NCI-H2227 treated with DMSO at 0.1 percent for 48 hours (cell line): ENCODE measurements around the gene LIF.
"Not testable (repeated sequence)": the region's sequence is repeated elsewhere in the genome, so short reads cannot be mapped to it uniquely, and the experiment has no call there.

ENCODE experiments used
- DNase-seq: peaks from one replicate; lab custom pipeline; 2025; lab: John Stamatoyannopoulos, UW

LIF gene

GRCh38 chr22:30206944-30207343 is 39.6 kb downstream of the LIF start:
- no peak for DNase-seq

- DNase-seq: no peak
Measured at GRCh38 chr22:30205281-30206115, 41.1 kb downstream of the LIF start.

GRCh38 chr22:30204742-30205111 is 41.8 kb downstream of the LIF start:
- DNase-seq: no peak

- no peak for DNase-seq
Measured at GRCh38 chr22:30204015-30204741, 42.4 kb downstream of the LIF start.

GRCh38 chr22:30202531-30203006 is 44.0 kb downstream of the LIF start:
- DNase-seq: no peak

GRCh38 chr22:30201945-30202344 is 44.6 kb downstream of the LIF start:
- DNase-seq: no peak

GRCh38 chr22:30200905-30201304 is 45.7 kb downstream of the LIF start:
- not testable (repeated sequence) for DNase-seq

- DNase-seq: no peak
Measured at GRCh38 chr22:30198921-30199320, 47.6 kb downstream of the LIF start.

- no peak for DNase-seq
Measured at GRCh38 chr22:30198152-30198825, 48.3 kb downstream of the LIF start.

- DNase-seq: no peak
Measured at GRCh38 chr22:30197389-30197788, 49.2 kb downstream of the LIF start.

- no peak for DNase-seq
Measured at GRCh38 chr22:30196880-30197336, 49.7 kb downstream of the LIF start.

GRCh38 chr22:30196141-30196879 is 50.2 kb downstream of the LIF start:
- DNase-seq: peak; percentile 51

GRCh38 chr22:30195245-30196140 is 51.1 kb downstream of the LIF start:
- DNase-seq: no peak

GRCh38 chr22:30193031-30193775 is 53.4 kb downstream of the LIF start:
- DNase-seq: no peak

- no peak for DNase-seq
Measured at GRCh38 chr22:30192427-30192826, 54.1 kb downstream of the LIF start.

GRCh38 chr22:30191040-30191701 is 55.4 kb downstream of the LIF start:
- DNase-seq: no peak

GRCh38 chr22:30190574-30190973 is 56.0 kb downstream of the LIF start:
- DNase-seq: no peak
